ENCODE data around the gene GTF2IRD2. TPM values are rescaled to one million over a fixed set of nuclear protein-coding genes. Genes with fewer than 3 reads are reported as not detected.
"Not testable (repeated sequence)": the region's sequence is repeated elsewhere in the genome, so short reads cannot be mapped to it uniquely, and the experiment has no call there.

GTF2IRD2 gene
- total RNA-seq = 13.5 TPM
- long read RNA-seq, partial matches to known transcripts = 2 of 11 reads
- long read RNA-seq, other reads (novel, unspliced or antisense) = 4 of 11 reads

DNA sequence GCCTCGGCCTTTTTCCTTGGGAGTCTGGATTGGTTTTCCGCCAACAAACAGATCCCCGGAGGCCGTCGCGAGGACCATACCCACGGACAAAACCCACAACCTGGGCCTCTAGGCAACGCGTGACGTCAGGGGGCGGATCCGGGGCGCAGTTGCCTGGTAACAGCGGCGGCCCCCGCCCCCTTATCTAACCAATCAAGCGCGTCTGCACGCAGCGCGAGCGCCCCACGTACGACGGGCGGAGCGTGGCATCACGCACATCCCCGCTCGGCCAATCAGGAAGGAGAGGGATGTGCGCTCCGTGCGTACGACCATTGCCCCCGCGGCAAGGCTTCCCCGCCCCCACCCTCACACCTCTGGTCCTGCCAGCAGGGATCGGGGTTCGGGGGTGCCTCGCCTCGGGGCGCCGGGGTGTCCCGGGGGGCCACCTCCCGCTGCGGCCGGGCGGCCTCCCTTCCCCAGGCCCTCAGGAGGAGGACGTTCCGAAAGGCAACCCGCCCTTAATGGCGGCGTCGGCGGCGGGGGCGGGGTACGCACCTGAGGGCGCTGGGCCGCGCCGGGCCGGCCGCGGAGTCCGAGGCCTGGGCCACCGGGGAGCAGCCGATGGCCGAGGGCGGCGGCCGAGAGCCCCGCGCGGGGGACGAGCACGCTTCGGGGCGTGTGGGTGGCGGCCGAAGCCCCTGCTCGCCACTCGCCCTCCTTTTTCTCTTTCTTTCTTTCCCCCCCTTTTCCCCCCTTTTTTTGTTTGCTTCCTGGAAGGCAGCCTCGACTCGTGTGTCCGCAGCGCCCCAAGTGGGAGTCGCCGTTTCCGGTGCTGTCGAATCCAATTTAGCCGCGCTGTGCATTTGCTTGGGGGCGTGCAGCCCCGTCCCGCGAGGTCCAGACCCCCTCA, at the start of gene GTF2IRD2:
Gene GTF2IRD2, minus strand, starts transcription at position 773 of the 889 bp plus-strand sequence. CDS start 15,227 bp downstream, outside the sequence.
- ATAC-seq (ENCODE audit: poor library complexity) = peak; percentile 96
- DNase-seq; intact Hi-C loops (cut with DNase I): not testable (repeated sequence)

DNA sequence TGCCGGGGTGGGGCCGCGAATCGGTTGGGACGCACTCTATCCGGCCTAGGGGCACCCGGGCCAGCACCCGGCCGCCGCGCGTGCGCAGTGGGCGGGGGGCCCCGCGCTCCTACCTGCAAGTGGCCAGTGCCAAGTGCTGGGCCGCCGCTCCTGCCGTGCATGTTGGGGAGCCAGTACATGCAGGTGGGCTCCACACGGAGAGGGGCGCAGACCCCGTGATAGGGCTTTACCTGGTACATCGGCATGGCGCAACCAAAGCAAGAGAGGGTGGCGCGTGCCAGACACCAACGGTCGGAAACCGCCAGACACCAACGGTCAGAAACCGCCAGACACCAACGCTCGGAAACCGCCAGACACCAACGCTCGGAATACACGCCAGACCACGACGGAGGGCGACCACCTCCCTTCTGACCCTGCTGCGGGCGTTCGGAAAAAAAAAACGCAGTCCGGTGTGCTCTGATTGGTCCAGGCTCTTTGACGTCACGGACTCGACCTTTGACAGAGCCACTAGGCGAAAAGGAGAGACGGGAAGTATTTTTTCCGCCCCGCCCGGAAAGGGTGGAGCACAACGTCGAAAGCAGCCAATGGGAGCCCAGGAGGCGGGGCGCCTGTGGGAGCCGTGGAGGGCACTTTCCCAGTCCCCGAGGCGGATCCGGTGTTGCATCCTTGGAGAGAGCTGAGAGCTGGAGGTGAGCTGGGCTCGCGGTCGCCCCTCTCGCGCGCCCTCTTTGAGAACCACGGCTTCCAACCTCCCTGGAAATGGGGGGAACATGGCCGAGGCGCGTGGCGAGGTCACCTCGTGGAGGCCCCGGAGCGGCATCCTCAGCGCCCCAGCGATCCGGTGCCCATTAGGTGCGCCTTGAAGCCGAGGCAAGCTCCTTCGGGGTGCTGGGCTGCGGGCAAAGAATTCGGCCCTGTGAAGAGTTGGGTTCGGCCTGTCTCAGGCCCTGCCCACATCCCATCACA, 39.0 kb upstream of the GTF2IRD2 start:
- DNase-seq (peak; percentile 93), ATAC-seq (ENCODE audit: poor library complexity) (peak; percentile 95)
- intact Hi-C loops (cut with DNase I) = not testable (repeated sequence)

GRCh38 chr7:74889518-74890129, 38.2 kb upstream of the GTF2IRD2 start:
- DNase-seq; intact Hi-C loops (cut with DNase I); ATAC-seq (ENCODE audit: poor library complexity): not testable (repeated sequence)

DNA sequence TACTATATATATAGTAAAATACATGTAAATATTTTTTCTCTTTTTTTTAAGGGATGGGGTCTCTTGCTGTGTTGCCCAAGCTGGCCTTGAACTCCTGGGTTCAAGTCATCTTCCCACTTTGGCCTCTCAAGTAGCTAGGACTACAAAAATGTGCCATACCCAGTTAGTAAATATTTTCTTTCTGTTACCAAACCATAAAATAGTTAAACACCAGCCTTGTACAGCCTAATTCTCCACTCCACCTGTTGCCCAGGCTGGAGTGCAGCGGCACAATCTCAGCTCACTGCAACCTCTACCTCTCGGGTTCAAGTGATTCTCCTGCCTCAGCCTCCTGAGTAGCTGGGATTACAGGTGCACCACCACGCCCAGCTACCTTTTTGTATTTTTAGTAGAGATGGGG, 33.9 kb upstream of the GTF2IRD2 start:
- DNase-seq; ATAC-seq (ENCODE audit: poor library complexity); intact Hi-C loops (cut with DNase I): not testable (repeated sequence)

DNA sequence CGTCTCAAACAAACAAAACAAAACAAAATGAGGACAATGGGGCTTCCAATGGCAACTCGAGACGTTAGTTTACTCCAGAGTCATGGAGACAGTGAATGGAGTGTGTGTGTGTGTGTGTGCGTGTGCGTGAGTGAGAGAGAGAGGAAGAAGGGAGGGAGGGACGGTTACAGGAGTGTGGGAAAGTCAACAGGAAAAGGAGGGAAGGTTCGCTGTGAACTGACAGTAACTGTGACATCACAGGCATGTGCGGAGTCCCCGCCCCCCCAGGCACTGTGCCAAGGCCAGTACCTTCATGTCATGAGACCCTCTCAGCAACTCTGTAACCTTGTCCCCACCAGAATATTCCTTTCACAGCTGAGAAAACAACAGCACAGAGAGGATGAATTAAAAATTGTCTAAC, 30.7 kb upstream of the GTF2IRD2 start:
- intact Hi-C loops (cut with DNase I); DNase-seq: not testable (repeated sequence)
- ATAC-seq (ENCODE audit: poor library complexity) = peak; percentile 39

DNA sequence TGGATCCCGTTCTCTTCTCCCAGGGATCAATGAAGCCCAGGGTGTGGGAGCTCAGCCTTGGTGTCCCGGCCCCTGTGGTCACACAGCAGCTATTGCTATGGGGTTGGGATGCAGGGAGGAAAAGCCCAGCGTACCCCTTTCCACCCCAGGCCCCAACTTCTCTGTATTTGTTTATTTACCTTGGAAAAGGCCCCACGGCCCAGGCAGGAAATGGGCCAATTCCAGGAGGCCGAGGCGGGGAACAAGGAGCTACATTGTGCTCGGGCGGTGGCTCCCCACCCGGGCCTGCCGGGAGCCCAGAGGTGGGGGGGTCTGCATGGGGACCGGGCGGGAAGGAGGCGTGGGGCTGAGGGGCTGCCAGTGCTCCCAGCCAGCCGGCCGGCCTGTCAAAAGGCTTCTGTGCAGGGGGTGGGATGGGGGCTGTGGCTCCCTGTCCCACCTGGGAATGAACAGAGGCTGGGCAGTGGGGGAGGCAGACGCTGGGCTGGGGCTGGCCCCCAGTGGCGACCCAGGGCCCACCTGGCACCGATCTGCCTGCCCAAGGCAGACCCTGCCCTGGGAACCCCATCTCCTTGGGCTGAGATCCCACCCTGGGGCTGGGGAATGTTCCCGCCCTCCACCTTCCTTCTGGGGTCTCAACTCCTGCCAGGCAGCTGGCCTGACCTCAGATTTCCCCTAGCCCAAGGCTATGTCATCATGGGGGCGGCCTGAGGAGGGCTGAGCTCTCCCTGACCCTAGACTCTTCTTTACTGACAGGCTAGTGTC, 23.5 kb upstream of the GTF2IRD2 start:
- DNase-seq (peak; percentile 56), ATAC-seq (ENCODE audit: poor library complexity) (peak; percentile 85)
- intact Hi-C loops (cut with DNase I) = not testable (repeated sequence)

GRCh38 chr7:74874104-74874747, 22.8 kb upstream of the GTF2IRD2 start:
- intact Hi-C loops (cut with DNase I); DNase-seq: not testable (repeated sequence)
- peak; percentile 30 for ATAC-seq (ENCODE audit: poor library complexity)

GRCh38 chr7:74872542-74872941, 21.1 kb upstream of the GTF2IRD2 start:
- ATAC-seq (ENCODE audit: poor library complexity); DNase-seq; intact Hi-C loops (cut with DNase I): not testable (repeated sequence)

GRCh38 chr7:74865777-74866176, 14.4 kb upstream of the GTF2IRD2 start:
- intact Hi-C loops (cut with DNase I); DNase-seq: not testable (repeated sequence)
- ATAC-seq (ENCODE audit: poor library complexity) = peak; percentile 28

DNA sequence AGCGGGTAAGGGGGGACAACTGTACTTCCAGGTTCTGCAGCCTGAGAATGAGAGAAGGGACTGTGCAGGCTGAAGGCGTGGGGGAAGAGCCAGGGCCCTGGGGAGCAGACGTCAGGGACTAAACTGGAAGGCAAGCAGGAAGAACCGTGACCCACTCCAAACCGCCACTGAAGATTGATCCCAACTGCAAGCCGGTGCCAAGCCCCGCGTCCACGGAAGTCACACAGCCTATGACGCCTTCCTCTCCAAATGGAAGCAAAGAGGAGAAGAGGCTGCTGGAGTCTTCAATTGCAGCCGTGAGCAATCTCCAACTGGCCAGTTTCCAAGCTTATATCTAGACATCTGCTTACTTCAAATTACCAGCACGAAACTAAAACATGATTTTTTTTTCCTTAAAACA, 1.6 kb downstream of the GTF2IRD2 start:
- intact Hi-C loops (cut with DNase I); DNase-seq: not testable (repeated sequence)
- ATAC-seq (ENCODE audit: poor library complexity) = peak; percentile 63

- ATAC-seq (ENCODE audit: poor library complexity); DNase-seq; intact Hi-C loops (cut with DNase I): not testable (repeated sequence)
These were observed 21.0 kb downstream of the GTF2IRD2 start for GRCh38 chr7:74830411-74830810.

- intact Hi-C loops (cut with DNase I); DNase-seq; ATAC-seq (ENCODE audit: poor library complexity): not testable (repeated sequence)
These were observed 21.4 kb downstream of the GTF2IRD2 start for GRCh38 chr7:74829959-74830358.

DNA sequence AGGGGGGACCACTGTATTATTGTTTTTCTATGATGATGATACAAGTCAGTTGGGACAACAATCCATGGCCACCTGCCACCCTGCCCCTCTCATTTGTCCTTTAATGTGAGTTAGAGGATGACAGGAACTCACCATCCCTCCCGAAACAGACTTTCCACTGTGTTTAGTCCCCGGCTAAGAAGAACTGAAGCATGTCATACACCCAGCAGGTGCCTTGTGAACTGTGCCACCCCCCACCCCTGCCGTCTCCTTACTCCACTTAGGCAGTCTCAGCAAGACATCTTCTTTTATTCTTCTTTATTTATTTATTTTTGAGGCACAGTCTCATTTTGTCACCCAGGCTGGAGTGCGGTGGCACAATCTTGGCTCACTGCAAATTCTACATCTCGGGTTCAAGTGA, 30.1 kb downstream of the GTF2IRD2 start:
- ATAC-seq (ENCODE audit: poor library complexity); intact Hi-C loops (cut with DNase I); DNase-seq: not testable (repeated sequence)

DNA sequence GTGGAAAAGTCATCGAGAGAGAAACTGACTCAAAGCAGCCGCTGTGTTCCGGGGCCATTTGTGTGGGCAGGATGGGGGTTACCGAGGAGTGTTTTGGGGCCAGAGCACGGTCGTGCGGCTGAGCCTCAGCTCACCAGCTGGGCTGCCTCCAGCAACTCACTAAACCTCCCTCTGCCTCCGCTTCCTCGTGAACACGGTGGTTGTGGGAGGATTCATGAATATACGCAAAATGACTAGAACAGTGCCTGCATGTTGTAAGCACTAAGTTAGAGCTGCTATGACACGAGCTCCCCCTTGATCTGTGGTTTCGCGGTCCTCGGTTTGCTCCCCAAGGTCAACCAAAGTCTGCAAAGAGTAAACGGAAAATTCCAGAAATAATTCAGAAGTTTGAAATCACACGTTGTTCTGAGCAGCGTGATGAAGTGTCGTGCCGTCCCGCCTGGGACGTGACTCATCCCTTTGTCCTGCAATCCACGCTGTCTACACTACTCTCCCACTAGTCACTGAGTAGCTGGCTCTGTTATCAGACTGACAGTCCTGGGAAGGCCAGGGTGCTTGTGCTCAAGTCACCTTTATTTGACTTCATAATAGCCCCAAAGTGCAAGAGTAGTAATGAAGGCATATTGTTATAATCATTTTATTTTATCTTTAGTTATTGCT, 31.1 kb downstream of the GTF2IRD2 start:
- intact Hi-C loops (cut with DNase I); DNase-seq: not testable (repeated sequence)
- ATAC-seq (ENCODE audit: poor library complexity) = peak; percentile 88

GRCh38 chr7:74815882-74816281, 35.5 kb downstream of the GTF2IRD2 start:
- DNase-seq; ATAC-seq (ENCODE audit: poor library complexity); intact Hi-C loops (cut with DNase I): not testable (repeated sequence)

DNA sequence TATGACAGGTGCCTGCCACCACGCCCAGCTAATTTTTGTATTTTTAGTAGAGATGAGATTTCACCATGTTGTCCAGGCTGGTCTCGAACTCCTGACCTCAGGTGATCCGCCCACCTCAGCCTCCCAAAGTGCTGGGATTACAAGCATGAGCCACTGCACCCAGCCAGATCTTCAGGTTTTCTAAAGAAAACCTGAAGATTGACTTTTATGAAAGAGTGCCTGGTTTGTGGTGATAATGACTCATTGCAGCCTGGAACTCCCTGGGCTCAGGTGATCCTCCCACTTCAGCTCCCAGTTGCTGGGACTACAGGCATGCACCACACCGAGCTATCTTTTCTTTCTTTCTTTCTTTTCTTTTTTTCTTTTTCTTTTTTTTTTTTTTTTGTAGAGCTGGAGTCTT, 52.8 kb downstream of the GTF2IRD2 start:
- ATAC-seq (ENCODE audit: poor library complexity); intact Hi-C loops (cut with DNase I); DNase-seq: not testable (repeated sequence)

Data from Right ventricle myocardium superior (tissue), 1 donor.